ENCODE data around the gene FES. TPM values are rescaled to one million over a fixed set of nuclear protein-coding genes. Genes with fewer than 3 reads are reported as not detected.

FES gene
- total RNA-seq, 1 donor from 2014 or later, result 3.1 TPM

DNA sequence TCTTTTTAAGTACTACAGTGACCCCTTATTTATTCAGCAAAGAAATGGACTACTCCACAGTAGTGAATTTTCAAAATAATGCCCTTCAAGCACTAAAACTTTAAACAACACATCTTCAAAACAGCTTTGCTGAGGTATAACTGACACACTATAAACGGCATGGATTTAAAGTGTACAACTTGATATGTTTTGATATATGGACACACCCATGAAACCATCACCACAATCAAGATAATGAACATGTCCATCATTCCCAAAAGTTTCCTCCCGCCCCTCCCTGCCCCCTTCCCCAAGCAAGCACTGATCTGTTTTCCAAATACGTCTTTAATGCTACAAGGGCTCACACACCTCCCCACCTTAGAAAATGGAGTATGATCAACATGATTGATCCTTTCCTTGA, 17.5 kb upstream of the FES start:
- Mint-ChIP-seq H3K27ac (no peak overlapping the region), H3K4me3 (no peak overlapping the region), H3K9me3 (no peaks in the 10 kb centered on the region), H3K4me1 (ENCODE audit: unreplicated experiment) (peaks cover 25% of the 10 kb centered on the region), H3K27me3 (no peaks in the 10 kb centered on the region), H3K36me3 (no peaks in the 10 kb centered on the region)
- TF ChIP-seq, protein P1, sequence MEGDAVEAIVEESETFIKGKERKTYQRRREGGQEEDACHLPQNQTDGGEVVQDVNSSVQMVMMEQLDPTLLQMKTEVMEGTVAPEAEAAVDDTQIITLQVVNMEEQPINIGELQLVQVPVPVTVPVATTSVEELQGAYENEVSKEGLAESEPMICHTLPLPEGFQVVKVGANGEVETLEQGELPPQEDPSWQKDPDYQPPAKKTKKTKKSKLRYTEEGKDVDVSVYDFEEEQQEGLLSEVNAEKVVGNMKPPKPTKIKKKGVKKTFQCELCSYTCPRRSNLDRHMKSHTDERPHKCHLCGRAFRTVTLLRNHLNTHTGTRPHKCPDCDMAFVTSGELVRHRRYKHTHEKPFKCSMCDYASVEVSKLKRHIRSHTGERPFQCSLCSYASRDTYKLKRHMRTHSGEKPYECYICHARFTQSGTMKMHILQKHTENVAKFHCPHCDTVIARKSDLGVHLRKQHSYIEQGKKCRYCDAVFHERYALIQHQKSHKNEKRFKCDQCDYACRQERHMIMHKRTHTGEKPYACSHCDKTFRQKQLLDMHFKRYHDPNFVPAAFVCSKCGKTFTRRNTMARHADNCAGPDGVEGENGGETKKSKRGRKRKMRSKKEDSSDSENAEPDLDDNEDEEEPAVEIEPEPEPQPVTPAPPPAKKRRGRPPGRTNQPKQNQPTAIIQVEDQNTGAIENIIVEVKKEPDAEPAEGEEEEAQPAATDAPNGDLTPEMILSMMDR (conservative IDR thresholded peaks at IDR 0.05), result no peak
- DNase-seq (ENCODE audit: extremely low spot score, unreplicated experiment), result no peak

DNA sequence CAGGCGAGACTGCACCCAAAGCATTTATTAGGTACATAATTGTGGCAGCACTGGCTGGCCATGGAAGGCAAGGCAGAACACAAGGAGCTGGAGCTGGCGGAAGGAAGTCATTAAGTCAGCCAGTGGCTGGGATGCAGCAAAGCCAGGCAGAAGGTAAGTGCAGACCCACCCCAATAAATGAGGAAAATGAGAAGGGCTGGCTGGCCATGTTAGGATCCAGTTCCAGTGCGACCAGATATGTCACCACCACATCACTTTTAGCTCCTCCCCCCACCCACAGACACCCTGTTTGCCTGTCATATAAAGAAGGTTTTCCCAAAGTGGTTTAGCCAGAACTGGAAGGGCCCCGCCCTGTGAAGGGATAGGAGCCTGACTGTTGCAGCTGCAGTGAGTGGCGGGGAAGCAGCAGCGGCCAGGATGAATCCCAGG, 16.0 kb upstream of the FES start, which contains the start of gene FURIN:
Gene FURIN (plus strand): TSS at position 328 of the 429 bp plus-strand sequence. CDS start 7,153 bp downstream, outside the sequence.
- Mint-ChIP-seq H3K27me3 (no peaks in the 10 kb centered on the region), H3K9me3 (no peaks in the 10 kb centered on the region), H3K36me3 (no peaks in the 10 kb centered on the region), H3K4me3 (peak within 1 kb of the TSS; percentile 91), H3K4me1 (ENCODE audit: unreplicated experiment) (peaks cover 29% of the 10 kb centered on the region), H3K27ac (peak within 1 kb of the TSS; percentile 90)
- no peak for DNase-seq (ENCODE audit: extremely low spot score, unreplicated experiment)
- TF ChIP-seq, protein P1 (conservative IDR thresholded peaks at IDR 0.05), result no peak

- Mint-ChIP-seq H3K27ac (peak overlapping the region; percentile 90), H3K4me3 (peak overlapping the region; percentile 91), H3K27me3 (no peaks in the 10 kb centered on the region), H3K36me3 (no peaks in the 10 kb centered on the region), H3K9me3 (no peaks in the 10 kb centered on the region), H3K4me1 (ENCODE audit: unreplicated experiment) (peaks cover 32% of the 10 kb centered on the region)
- DNase-seq (ENCODE audit: extremely low spot score, unreplicated experiment), result no peak
- TF ChIP-seq, protein P1 (conservative IDR thresholded peaks at IDR 0.05), result no peak
These were observed 15.2 kb upstream of the FES start for GRCh38 chr15:90869140-90869541.

- peaks cover 37% of the 10 kb centered on the region for H3K4me1 Mint-ChIP-seq (ENCODE audit: unreplicated experiment)
- H3K27ac Mint-ChIP-seq, result peak overlapping the region; percentile 90
- H3K27me3 Mint-ChIP-seq, result no peaks in the 10 kb centered on the region
- TF ChIP-seq, protein P1 (conservative IDR thresholded peaks at IDR 0.05), result no peak
- no peak for DNase-seq (ENCODE audit: extremely low spot score, unreplicated experiment)
- peak overlapping the region; percentile 91 for H3K4me3 Mint-ChIP-seq
- no peaks in the 10 kb centered on the region for H3K36me3 Mint-ChIP-seq
- H3K9me3 Mint-ChIP-seq, result no peaks in the 10 kb centered on the region
These were observed 14.5 kb upstream of the FES start for GRCh38 chr15:90869601-90870353.

DNA sequence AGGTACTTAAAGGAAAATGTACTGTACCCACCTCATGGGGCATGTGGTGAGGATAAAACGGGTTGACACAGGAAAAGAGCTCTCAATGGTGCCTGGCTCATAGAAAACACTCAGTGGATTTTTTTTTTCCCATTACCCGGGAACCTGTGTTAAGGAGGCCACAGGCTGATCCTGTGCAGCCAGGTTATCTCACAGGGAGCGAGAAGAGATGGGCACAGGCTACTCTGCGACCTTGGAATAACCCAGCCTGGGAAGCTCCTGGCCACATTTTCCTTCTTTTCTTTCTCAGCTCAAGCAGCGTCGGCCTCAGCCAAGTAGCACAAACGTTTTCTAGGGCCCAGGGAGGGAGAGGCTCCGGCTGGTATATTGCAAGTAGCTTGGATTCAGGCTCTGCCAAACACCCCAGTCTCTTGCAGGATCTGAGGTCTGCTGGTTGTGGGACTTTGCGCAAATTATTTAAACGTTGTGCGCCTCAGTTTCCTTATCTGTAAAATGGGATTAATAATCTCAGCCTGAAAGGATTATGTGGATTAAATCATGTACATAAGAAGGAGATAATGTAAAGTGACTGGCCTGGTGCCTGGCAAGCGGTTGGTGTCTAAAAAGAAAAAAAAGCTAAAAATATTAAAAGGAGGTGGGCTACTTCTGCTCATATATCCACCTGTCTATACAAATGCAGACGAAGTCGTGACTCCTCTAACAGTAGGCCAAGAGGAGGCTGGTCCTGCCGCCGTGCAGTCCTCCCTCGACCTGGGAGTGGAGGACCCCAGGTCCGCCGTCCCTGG, 13.8 kb upstream of the FES start:
- H3K4me3 Mint-ChIP-seq, result peak overlapping the region; percentile 91
- H3K4me1 Mint-ChIP-seq (ENCODE audit: unreplicated experiment), result peaks cover 37% of the 10 kb centered on the region
- no peak for DNase-seq (ENCODE audit: extremely low spot score, unreplicated experiment)
- H3K9me3 Mint-ChIP-seq, result no peaks in the 10 kb centered on the region
- no peaks in the 10 kb centered on the region for H3K36me3 Mint-ChIP-seq
- TF ChIP-seq, protein P1 (conservative IDR thresholded peaks at IDR 0.05), result no peak
- H3K27me3 Mint-ChIP-seq, result no peaks in the 10 kb centered on the region
- peak overlapping the region; percentile 90 for H3K27ac Mint-ChIP-seq

All from type B pancreatic cell (in vitro differentiated cells).